Anterior cingulate cortex (tissue), 58 donors: Measurements from ENCODE around the gene KDELR1.
"Not testable (repeated sequence)": the region's sequence is repeated elsewhere in the genome, so short reads cannot be mapped to it uniquely, and the experiment has no call there.

Experiments used
- DNase-seq, 58 donors: peaks; one replicate each; lab custom pipeline; 2025; lab: John Stamatoyannopoulos, UW

Gene KDELR1

DNA sequence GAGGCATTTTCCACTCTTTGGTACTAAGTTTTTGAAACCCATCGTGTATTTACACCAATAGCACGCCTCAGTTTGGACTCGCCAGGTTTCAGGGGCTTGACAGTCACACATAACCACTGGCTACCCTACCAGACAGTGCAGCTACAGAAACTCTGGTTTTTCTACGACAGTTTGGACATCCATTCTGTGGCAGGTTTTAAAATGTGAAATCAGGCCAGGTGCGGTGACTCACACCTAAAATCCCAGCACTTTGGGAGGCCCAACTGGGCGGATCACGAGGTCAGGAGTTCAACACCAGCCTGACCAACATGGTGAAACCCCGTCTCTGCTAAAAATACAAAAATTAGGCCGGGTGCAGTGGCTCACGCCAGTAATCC lies 13.2 kb downstream of the KDELR1 start:
- DNase-seq, result no peak

DNA sequence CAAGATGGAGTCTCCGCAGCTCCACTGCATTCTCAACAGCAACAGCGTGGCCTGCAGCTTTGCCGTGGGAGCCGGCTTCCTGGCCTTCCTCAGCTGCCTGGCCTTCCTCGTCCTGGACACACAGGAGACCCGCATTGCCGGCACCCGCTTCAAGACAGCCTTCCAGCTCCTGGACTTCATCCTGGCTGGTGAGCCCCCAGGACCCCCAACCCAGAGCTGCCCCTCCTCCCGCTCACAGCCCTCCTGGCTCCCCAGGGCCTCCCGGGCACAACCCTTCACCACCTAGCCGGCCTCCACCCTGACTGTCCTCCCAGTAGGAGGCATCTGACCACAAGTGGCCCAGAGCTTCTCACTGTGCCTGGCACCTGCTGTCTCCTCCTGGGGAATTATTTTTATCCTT lies 17.8 kb downstream of the KDELR1 start:
- DNase-seq, result no peak

DNA sequence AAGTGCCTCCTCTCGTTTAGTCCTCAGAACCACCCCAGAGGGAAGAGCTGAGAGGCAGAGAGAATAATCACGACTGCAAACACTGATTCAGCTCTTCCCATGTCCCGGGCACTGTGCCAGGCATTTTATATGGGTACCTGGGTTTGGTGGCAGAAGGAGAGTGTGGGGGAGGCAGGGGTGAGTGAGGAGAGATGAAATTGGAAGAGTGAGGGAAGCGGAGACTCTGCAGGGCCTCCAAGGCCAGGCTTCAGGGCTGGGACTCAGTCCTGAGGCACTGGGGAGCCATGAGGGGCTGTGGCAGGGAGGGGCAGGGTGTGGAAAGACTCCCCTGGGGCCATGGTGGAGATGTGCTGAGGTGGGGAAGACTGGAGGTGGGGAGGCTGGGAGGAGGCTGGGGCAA lies 18.4 kb downstream of the KDELR1 start:
- peak in 6 of 58 donors; percentile 9 to 38 (median 20) for DNase-seq

DNA sequence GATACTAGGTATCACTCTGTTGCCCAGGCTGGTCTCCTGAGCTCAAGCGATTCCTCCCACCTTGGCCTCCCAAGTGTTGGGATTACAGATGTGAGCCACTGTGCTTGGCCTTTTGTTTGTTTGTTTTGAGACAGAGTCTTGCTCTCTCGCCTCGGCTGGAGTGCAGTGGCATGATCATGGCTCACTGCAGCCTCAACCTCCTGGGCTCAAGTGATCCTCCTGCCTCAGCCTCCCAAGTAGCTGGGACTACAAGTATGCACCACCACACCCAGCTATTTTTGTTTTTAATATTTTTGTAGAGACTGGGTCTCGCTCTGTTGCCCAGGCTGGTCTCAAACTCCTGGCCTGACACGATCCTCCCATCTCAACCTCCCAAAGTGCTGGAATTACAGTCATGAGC lies 19.6 kb downstream of the KDELR1 start:
- DNase-seq, result not testable (repeated sequence)

DNA sequence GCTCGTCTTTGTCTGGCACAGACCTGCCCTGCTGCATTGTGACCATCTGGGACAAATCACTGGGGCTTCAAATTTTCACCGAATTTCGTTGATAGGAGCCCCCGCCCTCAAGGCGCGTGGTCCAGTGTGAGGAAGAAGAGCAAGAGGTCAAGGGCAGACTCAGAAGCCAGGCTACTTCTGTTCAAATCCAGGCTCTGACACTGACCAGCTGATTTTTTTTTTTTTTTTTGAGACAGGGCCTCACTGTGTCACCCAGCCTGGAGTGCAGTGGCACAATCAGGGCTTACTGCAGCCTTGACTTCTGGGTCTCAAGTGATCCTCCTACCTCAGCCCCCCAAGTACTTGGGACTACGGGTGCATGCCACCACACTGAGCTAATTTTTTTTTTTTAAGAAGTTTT lies 20.0 kb downstream of the KDELR1 start:
- DNase-seq, result no peak

DNA sequence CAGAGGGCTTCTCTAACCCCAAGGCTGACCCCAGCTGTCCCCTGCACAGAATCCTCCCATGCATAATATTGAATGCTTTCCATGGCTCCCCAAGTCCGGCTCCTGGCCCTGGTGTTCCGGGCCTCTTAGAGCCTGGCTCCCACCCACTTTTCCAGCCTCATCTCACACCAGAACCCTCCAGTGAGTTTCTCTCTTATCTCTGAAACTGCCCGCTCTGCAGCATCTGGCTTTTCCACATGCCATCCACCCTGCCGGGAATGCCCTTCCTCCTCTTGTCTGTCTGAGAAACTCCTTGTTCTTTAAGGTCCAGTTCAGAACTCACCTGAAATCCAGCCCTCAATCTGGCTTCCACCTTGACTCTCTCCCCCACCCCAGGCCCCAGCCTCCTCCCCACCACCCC lies 20.4 kb downstream of the KDELR1 start:
- no peak for DNase-seq

DNA sequence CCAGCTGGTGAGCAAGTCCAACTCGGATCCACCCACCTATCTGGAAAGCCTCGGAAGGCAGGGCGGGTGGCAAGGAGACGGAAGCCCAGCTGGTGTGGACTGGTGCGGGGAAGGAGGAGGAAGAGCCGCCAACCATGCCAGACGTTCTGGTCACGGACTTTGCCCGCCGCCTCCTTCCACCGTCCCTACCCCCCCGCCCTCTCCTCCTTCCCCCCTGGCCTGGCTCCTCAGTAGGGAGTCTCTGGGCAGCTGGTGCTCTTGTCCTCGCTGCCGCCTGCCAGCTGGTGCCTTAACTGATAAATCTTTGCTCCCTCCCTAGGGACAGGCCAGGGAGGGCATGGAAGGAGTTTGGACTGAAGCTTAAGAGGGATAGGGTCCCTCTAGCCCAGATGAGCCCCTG lies 22.4 kb downstream of the KDELR1 start:
- DNase-seq, result no peak

DNA sequence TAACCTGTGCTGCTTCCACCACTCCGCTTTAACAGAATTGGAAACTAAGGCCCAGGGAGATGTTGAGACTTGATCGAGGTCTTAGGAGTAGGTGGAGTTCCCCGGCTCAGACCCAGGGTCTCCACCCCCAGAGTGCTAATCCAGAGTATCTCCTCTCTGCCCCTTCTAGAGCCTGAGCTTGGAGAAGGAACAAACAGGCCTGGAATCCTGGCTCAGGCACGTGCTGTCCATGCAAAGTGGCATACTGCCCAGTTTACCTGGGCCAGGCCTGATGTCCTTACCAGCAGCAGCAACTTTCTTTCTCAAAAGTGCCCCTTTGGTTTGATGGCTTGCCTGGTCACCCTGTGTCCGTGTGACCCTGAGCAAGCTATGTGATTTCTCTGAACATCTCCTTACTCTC lies 23.5 kb downstream of the KDELR1 start:
- no peak for DNase-seq

DNA sequence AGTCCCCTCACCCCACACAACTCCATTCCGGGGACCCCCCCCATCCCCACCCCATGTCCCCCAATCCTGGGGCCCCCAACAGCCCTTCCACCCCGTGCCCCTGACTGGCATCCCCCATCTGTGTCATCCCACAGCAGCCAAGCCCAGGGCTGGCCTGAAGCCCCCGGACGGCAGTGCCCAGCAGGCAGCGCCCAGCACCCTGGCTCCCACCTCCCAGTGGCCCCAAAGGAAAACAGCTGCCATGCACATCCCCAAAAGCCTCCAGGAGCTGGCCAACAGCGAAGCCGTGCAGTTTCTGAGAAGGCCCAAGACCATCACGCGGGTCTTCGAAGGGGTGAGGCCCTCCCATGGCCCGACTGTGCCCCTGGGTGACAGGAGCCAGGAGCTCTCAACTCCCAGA lies 25.7 kb downstream of the KDELR1 start:
- no peak for DNase-seq

DNA sequence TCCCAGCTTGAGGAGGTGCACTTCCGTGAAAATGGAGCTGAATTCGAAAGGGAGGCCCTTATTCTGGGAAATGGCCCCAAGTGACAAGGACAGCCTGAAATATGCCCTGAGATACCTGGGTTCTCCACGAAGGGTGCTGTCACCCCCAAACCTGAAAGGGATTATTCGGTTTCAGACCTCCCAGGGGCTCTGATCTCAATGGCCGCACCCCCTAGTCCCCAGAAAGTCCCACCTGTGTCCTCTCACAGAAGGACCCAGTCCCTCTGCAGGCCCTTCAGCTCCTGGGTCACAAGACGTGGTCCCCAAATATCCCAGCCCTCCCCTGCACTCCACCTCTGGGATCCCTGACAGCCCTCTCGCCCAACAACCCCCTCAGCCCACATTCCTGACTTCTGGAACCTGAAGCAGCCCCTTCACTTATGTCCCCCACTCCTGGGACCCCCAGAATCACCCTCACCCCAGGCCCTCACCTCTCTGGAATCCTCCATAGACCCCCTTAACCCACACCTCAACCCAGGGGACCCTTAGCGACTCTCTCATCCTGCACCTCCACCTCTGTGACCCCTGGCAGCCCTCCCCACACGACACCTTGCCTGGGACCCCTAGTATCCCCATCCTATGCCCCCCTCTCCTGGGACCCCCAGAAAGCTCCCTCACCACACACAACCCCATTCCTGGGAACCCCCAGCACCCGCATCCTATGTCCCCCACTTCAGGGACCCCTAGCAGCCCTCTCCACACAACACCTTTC lies 26.6 kb downstream of the KDELR1 start:
- DNase-seq, result no peak

DNA sequence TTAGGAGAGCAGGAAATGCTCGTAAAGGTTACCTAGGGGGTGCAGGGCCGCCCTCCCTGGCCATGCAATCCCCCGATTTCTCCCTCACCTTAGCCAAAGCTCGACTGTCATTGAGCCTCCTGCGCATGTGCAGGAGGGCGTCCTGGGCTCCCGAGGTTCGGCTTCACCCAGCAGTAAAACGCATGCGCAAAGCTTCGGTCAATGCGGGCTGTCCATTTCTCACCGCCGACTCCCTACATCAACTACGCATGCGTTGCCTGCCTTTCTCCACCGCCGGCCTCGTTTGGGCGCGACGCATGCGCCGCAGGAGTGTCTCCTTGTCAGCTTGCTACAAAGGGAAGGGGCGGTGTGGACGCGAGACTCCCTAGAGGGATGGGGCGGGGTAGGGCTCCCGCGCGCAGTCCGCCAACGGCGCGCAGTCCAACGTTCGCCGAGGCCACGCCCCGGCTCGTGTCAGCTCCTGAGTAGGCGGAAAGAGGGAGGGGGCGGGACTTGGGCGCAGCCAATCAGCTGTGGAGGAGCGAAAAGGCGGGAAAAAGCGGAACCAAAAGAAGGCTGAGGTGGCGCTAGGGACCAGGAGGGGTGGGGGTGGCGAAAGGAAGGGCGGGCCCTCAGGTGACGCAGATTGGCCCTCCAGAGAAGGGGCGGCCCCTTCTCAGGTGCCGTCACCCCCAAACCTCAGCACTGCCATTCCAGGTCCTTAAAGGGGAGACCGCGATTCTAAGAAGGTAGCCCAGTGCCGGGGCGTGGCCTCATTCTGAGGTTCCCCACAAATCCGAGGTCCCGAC lies 27.3 kb downstream of the KDELR1 start, which contains the start of the genes SYNGR4 and TMEM143:
Gene SYNGR4, plus strand, starts transcription at position 558 of the 788 bp plus-strand sequence. CDS start 1,476 bp downstream, outside the sequence.
Gene TMEM143, minus strand, starts transcription at position 131 of the 788 bp plus-strand sequence. Its CDS starts 20 bp downstream, at position 111.
- peak; percentile 96 to 100 (median 99) for DNase-seq

DNA sequence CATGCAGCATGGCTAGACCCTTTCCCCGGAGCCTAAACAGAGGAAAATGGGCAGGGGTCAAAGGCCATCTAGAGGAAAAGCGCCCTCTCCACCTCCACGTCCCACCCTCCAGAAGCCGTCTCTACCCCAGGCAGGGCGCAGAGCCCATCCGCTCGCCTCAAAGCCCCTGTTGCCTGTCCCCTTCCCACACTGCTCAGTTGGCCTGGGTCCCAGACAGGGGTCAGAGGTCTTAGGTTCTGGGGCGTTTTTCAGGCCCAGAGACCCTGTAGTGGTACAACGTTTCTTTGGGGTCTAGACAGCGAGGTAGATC lies 27.9 kb downstream of the KDELR1 start:
- DNase-seq, result peak in 15 of 58 donors; percentile 52 to 84 (median 69)

DNA sequence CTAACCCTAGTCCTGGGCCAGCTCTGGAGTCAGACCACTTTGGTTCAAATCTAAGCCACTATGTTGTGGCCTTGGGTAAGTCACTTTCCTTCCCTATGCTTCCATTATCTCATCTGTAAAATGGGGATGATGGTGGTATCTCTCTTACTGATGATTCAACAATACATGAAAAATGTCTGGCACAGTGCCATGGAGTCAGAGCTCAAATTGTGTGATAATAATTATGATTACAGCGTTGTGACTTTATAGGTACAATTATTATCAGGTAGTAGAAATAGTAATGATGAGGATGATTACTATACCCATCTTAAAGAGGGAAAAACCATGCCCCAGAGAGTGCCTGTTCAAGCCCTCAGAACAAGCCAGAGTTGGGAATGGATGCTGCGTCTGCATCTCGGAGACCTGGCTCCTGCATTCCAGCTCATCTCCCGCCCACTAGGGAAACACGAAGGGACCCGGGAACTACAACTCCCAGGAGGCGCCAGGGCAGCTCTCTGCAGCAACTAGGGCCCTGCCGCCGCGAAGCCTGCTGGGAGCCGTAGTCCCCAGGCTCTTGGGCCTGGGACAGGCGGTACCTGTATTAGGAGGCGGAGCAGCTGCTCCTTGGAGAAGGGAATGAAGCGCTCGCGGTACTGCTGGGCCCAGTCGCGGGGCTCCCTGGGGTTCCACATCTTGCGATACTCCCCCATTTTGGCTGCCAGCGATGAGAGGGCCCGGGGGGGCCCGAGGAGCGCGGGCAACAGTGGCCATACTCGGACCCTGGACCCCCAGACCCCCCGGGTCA lies 28.4 kb downstream of the KDELR1 start:
- peak; percentile 47 to 99 (median 93) for DNase-seq

DNA sequence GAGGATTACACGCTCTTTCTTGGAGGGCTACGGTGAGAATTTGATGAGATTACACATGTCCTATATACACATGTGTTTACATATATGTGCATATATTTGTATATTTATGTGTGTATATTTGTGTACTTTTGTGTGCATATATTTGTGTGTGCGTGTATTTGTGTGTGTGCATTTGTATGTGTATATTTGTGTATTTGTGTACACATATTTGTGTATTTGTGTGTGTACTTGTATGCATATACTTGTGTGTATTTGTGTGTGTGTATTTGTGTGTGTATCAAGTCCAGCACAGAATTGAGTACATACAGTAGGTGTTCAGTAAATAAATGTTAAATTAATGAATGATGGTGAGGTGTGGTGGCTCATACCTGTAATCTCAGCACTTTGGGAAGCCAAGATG lies 29.4 kb downstream of the KDELR1 start:
- DNase-seq, result no peak

DNA sequence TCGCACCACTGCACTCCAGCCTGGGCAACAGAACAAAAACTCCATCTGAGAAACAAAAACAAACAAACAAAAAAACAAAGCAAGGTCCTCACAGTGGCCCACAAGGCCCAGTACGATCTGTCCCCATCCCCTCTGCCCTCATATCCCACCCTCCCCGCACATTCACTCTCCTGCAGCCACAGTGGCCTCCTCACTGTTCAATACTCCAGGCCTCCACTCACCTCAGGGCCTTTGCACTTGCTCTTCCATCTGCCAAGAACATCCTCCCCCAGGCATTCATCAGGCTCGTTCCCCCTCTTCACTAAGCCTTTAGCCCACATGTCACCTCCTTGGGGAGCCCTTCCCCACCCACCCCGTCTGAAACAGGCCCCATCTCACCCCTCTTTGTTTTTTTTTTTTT lies 32.2 kb downstream of the KDELR1 start:
- DNase-seq, result no peak

DNA sequence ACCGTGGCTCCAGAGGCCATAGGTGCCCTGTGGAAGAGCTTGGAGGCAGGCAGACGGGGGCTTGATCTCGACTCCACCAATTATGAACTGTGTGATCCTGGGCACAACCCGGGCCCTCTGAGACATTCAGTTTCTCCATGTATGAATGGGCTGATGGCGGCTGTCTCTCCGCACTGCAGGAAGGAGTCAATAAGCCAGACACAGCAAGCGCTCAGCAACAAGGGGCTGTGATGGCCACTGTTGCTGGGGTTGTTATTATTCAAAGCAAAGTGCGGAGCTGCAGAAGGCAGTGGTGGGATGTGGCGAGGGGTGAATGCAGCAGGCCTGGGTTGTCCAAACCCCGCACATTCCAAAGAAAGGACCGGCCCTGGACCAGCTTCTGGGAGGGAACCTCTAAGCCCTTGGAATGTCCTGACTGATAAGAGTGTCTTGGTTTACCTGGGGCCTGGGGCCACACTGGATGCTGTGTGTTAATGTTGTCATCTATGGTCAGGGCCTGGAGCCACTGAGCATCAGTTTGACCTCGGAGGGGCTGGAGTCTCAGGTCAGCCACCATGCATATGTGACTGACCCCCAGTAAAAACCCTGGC lies 35.9 kb downstream of the KDELR1 start:
- DNase-seq, result no peak

DNA sequence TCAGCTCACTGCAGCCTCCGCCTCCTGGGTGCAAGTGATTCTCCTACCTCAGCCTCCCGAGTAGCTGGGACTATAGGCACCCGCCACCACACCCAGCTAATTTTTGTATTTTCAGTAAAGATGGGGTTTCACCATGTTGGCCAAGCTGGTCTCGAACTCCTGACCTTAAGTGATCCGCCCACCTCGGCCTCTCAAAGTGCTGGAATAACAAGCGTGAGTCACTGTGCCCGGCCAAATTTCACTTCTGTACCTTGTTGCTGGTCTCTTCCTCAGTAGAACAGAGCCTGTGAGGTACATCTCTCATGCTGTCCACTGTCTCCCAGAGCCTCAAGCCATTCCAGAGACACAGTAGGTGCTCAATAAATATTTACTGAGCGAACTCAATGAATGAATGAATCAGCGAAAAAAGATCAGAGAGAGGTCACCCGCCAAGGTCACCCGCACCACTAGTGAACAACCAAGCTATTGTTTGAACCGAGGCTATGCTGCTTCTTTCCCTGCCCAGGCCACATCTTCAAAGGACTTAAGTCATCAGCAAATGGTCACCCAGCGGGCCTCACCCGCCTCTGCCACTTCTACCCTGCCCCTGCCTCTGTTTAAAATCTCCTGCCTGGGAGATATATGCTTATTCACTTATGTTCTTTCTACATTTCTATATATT lies 36.9 kb downstream of the KDELR1 start:
- no peak for DNase-seq

DNA sequence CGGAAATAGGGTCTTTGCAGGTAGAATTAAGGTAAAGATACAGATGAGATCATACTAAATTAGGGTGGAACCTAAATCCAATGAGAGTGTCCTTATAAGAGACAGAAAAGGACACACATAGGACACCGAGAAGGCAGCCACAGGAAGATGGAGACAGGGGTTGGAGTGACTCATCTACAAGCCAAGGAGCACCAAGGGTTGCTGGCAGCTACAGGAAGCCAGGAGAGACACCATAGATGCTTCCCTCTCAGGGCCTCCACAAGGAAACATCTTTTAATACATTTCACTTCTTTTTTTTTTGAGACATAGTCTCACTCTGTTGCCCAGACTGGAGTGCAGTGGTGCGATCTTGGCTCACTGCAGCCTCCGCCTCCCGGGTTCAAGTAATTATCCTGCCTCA lies 37.7 kb downstream of the KDELR1 start:
- DNase-seq, result no peak

DNA sequence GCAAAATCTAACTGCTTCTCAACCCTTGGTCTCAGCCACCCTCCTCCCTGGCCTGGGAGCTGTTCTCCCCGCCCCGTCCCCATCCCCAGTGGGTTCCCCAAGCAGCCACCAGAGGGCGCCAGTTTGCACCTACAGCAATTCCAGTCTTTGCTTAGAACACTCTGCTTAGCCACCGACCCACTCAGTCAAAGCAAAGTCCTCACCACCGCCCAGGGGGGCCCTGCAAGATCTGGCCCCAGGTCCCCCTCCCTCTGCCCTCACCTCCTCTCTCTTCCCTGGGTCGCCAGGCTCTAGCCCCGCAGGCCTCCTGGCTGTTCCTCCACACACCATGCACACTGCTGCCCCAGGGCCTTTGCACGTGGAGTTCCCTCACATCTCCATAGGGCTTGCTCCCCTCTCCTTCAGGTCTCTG lies 40.0 kb downstream of the KDELR1 start:
- peak in 20 of 58 donors; percentile 2 to 64 (median 15) for DNase-seq

DNA sequence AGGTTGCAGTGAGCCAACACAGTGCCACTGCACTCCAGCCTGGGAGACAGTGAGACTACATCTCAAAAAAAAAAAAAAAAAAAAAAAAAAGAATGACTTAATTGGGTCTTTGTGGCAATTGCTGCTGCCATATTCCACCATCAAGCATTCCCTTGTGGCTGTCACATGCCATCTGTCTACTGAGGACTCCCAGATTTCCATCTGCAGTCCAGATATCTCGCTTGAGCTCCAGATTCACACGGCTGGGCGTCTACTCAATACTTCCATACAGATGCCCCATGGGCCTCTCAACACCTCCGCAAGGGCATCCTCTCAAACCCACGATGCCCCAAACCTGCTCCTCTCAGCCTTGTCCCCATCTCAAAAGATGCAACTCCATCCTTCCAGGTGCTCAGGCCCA lies 40.5 kb downstream of the KDELR1 start:
- no peak for DNase-seq
